OCI-LY1 (cell line): ENCODE results near the gene TDRD12.

ENCODE experiments used
- CTCF ChIP-seq: fragments of 200-600 bp; sonication (generic), shearing (Covaris generic); IDR thresholded peaks from 2 replicates; pipeline ENCODE4 v1.5.1; 2017; ENCODE audit warnings: mild to moderate bottlenecking, antibody characterized with exemption, low read length, moderate library complexity, mixed read lengths
- EZH2 ChIP-seq: fragments of 200-600 bp; sonication (generic), shearing (Covaris generic); IDR thresholded peaks from 2 replicates; pipeline ENCODE4 v1.8.0; 2017; ENCODE audit warnings: borderline replicate concordance, mixed run types, mild to moderate bottlenecking, antibody characterized with exemption, low read length, moderate library complexity, mixed read lengths

GRCh38 chr19:32672841-32673240 lies 46.7 kb upstream of the TDRD12 start:
- no peak for TF ChIP-seq CTCF
- TF ChIP-seq EZH2, result no peak
